Glomerular endothelial cell (primary cell): ENCODE measurements around the gene RPS6KA3. TPM values are rescaled to one million over a fixed set of nuclear protein-coding genes. Genes with fewer than 3 reads are reported as not detected.
"Not testable (repeated sequence)": the region's sequence is repeated elsewhere in the genome, so short reads cannot be mapped to it uniquely, and the experiment has no call there.

Source experiments
- DNase-seq: peaks from one replicate; pipeline ENCODE4 v3.0.0-alpha.2; 2011; ENCODE audit warnings: low read depth, low spot score; ENCODE audit errors: extremely low read depth
- total RNA-seq: library from RNA; depleted of rRNA; stranded (reverse); fragments of >200 nt; gene quantifications from 2 replicates; pipeline ENCODE4 v1.2.3, GENCODE V29; 2015

Gene RPS6KA3
- total RNA-seq, 1 donor from 2014 or later, result 91.6 TPM

GRCh38 chrX:20149326-20149725, 117.4 kb downstream of the RPS6KA3 start:
- DNase-seq, result no peak

- no peak for DNase-seq
These were observed 119.1 kb downstream of the RPS6KA3 start for GRCh38 chrX:20147561-20147960.

DNA sequence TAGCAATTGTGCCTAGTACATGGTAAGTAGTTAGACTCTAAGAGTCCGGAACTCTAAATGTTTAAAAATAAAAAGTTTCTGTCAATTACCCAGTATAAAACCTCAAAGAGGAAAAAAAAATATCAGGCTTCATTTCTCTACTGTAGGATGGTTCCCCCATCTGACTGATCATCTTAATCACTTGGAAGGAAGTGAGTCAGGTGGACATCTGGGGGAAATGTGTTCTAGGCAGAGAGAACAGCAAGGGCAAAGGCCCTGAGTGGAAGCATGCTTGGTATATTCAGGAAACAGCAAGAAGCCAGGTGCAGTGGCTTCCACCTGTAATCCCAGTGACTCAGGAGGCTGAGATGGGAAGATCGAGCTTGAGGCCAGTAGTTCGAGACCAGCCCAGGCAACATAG, 122.2 kb downstream of the RPS6KA3 start:
- DNase-seq, result peak; percentile 45

DNA sequence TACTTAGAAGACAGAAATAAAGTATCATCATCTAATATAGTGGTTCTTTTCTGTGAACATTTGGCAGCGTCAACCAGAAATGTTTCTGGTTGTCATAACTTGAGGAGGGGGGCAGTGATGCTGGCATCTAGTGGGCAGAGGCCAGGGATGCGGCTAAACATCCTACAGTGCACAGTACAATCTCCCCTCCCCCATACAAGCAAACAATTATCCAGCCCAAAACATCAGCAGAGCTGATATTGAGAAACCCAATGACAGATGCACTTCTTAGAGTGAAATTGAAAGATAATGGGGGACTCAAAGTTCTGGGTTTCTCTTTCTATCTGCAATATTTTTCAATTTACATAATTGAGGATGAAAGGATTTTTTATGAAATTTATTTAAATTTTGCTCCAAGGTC, 123.1 kb downstream of the RPS6KA3 start:
- no peak for DNase-seq

DNA sequence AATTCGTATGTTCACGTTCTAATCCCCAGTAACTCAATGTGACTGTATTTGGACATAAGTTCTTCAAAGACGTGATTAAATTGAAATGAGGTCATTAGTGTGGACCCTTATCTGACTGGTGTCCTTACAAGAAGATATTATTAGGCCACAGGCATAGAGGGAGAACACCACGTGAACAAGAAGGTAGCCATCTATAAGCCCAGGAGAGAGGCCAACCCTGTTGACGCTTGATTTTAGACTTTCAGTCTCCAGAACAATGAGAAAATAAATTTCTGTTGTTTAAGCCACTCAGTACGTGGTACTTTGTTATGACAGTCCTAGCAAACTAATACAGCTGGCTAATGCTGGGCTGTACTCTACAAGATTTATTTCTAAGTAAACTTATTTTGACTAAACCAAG, 123.6 kb downstream of the RPS6KA3 start:
- DNase-seq, result no peak

DNA sequence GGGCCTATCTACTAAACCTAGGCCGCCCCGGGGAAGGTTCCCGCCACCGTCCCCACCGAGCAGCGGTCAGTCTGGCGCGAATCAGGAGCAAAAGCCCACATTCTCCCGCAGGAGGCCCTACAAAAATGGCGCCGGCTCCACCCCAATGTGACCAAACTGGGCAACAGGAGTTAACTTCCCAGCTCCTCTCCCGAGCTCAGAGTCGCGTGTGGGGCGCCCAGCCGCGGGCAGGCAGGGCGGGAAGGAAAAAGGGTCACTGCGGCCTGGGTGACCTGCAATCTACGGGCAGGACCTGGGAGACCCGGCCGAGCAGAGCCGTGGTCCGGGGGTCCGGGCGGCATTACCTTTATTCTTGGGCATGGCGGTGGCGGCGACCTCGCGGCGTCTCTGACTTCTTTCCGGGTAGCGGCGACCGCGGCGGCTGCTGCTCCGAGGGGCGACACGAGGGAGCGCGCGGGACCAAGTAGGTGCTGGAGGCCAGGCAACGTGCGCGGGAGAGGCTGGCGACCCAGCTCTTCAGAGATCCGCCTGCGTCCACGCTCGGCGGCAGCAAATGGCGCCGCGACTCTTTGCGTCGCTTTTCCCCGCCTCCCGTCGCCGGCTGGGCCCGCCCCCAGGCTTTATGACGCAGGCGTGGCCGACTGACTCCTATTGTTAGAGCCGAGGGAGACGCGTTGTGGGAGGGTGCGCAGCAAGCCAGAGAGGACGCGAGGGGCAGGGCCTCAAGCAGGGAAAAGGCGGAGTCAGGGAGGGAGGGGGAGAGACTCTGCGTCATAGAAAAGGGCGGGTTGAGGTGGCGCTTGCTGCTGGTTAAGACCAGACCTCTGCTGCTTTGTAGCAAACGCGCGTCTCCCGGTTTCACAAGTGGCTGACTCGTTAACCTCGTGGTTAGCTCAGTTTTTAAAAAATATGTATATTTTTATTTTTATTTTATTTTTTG, 125.2 kb downstream of the RPS6KA3 start, which contains the start of gene EIF1AX:
EIF1AX (minus strand) TSS at position 558 of the 940 bp plus-strand sequence; CDS start at position 360, 198 bp downstream.
- DNase-seq, result peak; percentile 92

- no peak for DNase-seq
These were observed 126.3 kb downstream of the RPS6KA3 start for GRCh38 chrX:20140420-20140819.

- no peak for DNase-seq
These were observed 126.7 kb downstream of the RPS6KA3 start for GRCh38 chrX:20139966-20140365.

DNA sequence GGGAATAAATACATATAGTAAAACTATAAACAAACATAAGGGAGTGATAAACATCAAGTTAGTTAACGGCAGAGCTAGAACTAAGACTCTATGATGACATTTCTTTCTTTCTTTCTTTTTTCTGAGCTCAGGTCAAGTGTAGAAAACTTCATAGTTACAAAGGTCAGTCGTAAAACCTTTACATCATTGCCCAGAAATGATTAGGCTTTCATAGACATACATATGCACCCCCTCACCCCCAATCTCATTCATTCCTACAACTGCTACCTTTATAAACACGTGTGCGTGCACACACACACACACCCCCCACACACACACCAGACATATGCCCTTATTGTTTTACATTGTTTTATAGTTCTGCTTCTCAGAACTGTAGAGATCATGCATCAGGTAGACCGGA, 130.8 kb downstream of the RPS6KA3 start:
- no peak for DNase-seq

- no peak for DNase-seq
These were observed 134.0 kb downstream of the RPS6KA3 start for GRCh38 chrX:20132666-20133065.

GRCh38 chrX:20130357-20130756, 136.4 kb downstream of the RPS6KA3 start:
- DNase-seq, result no peak

GRCh38 chrX:20129547-20129946, 137.2 kb downstream of the RPS6KA3 start:
- no peak for DNase-seq

GRCh38 chrX:20128670-20129069, 138.0 kb downstream of the RPS6KA3 start:
- no peak for DNase-seq

DNA sequence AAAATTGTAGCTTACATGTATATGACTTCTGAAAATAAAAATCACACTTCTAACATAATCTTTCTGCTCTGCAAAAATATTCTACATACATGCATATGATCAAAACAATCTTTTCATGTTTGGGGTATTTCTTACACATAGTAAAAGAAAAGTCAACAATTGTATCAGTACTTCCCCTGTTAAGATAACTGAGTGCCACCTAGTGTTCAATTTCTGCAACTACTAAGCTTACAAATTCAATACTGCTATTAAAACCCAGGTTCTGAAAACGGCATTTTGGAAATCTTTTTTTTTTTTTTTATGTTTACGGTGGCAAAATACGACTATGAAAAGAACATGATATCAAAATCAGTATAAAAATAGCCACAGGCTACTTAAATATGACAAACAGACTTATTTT, 139.3 kb downstream of the RPS6KA3 start:
- DNase-seq, result not testable (repeated sequence)

- not testable (repeated sequence) for DNase-seq
These were observed 139.9 kb downstream of the RPS6KA3 start for GRCh38 chrX:20126833-20127232.

DNA sequence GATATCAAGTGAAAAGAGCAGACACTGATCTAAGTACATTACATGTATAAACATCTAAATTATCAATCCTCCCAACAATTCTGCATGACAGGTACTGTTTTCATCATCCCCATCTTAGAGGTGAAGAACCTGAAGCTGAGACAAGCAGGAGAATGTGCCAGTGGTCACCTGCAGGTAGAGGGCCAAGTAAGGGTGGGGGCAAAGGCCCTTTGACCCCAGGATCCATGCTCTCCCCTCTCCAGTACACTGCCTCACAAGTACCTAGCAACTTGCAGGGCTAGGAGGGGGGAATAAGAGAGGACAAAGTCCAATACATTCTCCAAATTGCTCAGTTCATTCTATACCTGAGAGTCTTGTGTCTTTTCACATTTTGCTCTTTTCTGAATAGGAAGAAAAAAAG, 141.7 kb downstream of the RPS6KA3 start:
- no peak for DNase-seq

- no peak for DNase-seq
These were observed 148.5 kb downstream of the RPS6KA3 start for GRCh38 chrX:20118065-20118824.

DNA sequence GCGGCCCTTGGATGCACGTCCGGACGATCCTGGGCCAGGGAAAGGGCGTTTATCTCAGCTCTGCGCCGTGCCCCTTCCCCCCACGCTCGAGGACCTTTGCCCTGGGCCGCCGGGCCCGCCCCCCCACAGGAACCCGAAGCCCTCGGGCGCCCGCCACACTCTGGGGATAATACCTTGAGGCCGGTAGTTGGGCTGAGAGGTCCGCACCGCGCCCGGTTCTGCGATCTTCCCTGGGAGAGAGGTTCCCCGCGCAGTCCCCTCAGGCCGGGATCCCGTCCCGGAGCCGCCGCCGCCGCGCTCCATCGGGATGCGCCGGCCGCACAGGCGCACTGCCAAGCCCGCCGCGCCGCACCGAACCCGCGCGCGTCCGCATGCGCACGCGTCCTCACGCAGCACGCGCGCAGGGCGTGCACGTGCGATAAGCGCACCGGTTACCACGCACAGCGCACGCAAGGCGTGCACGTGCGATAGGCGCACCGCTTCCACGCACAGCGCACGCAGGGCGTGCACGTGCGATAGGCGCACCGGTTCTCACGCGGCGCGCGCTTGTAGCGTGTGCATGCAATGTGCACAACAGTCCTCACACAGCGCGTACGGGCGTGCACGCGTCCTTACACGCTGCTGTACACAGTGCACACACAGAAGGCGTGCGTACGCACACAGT, 150.0 kb downstream of the RPS6KA3 start, which contains the start of gene MAP7D2:
MAP7D2 (minus strand) TSS at position 331 of the 664 bp plus-strand sequence; CDS start at position 303, 28 bp downstream.
- DNase-seq, result no peak

DNA sequence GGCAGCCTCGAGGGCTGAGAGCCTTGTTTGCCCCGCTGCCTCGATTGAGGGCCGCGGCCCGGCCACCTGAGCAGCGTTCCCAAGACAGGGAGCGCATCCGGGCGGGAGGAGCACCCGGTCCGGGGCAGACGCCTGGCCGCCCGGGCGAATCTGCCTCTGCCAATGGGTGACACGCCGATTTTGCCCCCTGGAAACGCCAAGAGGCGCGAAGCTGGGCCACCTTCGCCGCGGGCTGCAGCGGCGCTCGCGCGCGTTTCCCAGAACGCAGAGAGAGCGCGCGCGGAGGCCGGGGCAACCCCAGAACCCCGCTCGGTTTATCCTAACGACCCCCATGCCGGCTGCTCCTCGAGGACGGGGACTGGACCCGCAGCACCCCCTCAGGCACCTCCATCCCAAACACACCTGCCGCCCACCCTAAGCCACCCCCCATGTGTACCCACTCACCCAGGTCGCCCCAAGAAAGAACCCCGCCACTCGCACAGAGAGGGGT, 150.6 kb downstream of the RPS6KA3 start:
- no peak for DNase-seq

DNA sequence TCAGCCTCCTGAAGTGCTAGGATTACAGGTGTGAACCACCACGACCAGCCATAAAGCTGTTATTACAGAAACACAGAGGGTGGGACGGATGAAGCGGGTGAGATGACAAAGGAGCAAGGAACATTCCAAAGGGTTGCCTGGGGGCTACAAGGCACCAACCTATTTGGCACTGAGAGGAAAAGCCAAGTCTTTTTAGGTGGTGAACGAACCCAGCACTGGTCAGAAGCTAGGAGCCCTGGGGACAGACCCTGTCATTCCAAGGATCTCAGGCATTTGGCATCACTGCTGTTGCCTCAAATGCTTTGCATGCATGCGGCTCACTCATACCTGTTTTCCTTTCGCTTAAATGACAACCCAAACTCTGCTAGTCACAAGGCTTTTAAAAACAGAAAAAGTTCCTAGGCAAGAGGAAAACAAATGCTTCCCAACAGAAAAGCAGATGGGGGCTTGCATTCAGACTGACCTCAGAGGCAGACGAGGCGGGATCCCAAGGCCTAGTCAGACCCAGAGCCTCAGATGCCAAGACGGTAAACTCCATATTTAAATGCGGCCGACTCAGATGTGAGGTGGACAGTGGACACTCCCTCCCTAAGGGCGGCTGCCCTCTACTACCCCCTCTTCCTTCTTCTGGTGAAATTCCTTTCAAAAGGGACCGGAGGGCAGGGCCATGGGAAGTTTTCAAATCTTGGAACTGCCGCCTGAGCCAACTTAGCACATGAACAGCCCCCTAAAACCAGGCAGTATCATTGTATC, 154.5 kb downstream of the RPS6KA3 start:
- no peak for DNase-seq
